HTERT RPE-1 (cell line): ENCODE measurements around the gene ADCY6.

Experiments
- in situ Hi-C: fragments of 300-500 bp; cut with MboI; formaldehyde crosslinking; loops from 4 replicates; pipeline ENCODE4 v1.14.3; 2020; ENCODE audit warnings: low sequenced_read_pairs

The ADCY6 gene

GRCh38 chr12:48816143-48816854, 27.4 kb upstream of the ADCY6 start:
- in situ Hi-C loops, result no loop called here

- in situ Hi-C loops, result no loop called here
These were observed 26.5 kb upstream of the ADCY6 start for GRCh38 chr12:48815126-48816110.

DNA sequence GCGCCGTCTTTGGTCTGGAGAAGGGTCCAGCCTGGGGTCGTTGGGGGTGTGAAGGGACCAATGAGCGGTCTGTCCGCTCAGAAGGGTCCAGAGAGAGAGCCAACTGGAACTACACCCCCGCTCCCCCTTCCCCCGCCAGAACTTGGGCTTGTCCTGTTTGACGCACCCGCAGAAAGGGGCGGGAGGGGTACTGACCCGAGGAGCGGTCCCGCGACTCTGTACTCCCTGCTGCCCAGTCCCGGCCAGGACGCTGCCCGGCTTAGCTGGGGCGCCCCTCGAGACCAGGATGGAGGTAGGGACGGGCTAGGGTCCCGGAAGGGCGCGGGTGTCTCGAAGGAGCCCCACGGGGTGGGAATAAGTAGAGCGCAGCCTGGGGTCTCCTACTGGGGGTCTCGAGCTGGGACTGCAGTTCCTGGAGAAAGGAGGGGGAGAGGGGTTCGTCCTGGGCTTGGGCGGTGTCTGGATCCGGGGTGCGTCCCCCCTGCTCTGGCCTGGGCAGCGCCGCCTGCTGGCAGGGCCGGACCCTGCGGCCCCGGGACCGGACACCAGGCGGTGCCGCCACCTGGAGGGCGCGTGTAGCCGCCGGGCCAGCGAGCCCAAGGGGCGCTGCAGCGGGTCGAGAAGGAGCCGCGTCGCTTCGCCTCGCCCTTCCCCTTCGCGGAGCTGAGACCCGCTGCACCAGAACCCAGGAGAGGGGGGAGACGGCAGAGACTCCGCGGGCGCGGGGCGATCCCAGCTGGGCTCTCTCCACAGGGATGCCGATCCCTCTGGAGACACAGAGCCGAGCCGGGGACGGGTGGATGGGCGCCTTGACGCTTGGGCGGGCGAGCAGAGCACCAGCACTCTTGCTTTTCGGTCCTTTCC, 25.6 kb upstream of the ADCY6 start:
- in situ Hi-C loops, result no loop called here

DNA sequence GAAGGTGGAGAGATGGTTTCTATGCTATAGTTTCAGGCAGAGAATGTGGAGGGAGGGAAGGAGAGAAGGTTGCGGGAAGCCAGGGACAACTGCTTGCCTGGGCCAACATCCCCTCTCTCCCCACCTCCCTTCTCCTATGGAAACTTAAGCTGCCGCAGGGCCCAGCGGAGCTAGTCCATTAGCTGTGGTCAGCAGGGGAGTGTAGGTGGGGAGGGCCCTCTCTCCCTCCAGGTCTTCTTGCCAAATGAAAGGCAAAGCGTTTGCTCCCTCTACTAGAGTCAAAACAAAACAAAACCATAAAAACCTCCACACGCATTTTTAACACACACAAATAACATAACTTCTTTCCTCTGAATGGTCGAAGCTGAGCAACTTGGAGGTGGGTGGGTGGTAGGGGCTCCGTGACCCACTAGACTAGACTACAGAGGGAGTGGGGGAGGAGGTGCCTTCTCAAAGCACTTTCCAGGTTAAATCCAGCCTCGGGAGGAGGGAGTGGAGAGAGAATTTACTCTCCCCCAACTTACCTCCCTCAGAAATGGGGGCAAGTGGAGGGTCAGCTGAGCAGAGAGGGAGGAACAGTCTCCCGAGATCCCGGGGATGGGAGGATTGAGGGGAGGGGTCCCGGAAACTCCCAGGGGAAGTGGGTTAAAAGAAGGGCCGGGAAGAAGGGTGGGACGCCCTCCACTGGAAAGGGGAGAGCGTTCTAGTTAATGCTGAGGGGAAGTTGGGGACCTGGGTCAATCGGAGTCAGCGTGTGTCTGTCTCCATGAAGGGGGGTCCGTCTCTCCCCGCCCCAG, 24.8 kb upstream of the ADCY6 start:
- in situ Hi-C loops, result no loop called here

DNA sequence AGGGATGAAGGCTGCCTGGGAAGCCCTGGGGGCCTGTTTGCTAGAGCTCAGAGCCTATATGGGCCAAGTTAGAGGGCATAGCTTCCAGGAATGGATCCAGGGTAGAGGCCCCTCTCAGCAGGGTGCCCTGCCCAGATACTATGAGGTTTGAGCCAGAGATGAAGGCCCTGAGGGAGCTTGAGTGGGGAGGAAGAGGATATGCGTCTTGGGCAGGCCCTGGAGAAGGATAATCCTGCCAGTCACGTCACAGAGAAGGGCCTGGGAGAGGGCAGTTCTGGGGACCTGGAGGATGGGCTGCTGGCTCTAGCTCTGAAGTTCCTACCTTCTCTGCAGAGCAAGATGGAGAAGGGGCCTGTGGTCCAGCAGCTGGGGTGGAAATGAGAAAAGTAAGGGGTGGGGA, 23.5 kb upstream of the ADCY6 start:
- in situ Hi-C loops, result no loop called here

DNA sequence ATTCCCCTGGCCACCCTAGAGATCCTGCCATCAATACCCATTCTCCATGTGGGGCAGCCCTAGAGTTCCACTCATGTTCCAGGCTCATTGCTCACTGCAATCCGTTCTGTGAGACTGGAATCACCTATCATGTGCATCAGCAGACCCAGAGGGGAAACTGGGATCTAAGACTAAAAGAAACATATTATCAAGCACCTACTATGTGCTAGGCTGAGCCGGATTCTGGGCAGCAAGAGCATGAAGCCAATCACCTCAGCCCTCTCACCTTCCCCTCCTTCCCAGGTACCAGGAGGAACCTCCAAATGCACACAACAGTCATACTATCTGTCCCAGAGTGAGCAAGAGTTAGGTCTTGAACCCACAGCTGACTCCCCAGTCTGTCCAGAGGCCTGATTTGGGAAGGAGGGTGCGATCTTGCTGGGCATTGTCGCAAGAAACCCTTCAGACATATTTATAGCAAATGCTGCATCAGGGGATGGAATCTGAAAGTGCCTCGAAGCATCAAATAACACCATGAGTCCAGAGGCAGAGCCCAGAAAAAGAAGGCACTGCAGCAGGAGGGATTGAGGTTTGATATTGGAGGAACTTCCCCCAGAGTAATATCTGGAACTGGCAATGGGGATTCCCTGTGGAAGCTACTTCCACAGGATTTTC, 22.7 kb upstream of the ADCY6 start:
- in situ Hi-C loops, result no loop called here

DNA sequence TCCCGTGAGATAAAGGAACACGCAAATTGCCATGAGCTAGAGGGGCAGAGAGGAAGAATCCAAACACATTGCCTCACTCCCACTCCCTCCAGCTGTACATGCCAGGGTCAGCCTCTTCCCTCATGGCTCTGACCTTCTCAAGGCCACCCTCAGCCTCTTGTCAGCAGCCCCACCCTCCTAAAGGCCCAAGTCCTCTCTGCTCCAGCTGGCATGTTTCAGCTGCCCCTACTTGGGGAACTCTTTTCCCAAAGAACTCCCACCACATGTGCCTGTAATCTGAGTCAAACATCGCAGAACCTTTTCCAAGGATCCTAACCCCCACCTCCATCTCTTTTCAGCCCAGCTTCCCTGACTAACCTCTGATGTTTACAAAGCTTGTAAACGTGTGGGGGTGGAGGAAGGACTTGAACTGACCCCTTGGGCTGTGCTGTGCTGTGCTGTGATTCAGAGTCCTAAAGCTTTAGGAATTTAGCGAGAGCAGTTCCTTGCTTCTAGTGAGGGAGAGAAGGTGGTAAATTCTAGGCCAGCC, 22.1 kb upstream of the ADCY6 start:
- in situ Hi-C loops, result no loop called here

GRCh38 chr12:48807981-48808380, 19.1 kb upstream of the ADCY6 start:
- in situ Hi-C loops, result no loop called here

DNA sequence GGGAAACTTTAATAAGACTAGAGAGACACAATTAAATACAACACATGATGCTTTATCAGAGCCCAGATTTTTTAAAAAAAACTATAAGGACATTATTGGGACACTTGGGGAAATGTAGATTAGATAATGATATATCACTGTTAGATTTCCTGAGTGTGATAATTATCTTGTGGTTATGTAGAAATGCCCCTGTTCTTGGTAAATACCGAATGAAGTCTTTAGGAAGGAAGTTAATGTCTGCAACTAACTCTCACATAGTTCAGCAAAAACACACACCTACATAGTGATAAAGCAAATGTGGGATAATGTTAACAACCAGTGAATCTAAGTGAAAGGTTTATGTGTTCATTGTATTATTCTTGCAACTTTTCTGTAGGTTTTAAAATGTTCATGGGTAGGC, 14.8 kb upstream of the ADCY6 start:
- in situ Hi-C loops, result no loop called here

DNA sequence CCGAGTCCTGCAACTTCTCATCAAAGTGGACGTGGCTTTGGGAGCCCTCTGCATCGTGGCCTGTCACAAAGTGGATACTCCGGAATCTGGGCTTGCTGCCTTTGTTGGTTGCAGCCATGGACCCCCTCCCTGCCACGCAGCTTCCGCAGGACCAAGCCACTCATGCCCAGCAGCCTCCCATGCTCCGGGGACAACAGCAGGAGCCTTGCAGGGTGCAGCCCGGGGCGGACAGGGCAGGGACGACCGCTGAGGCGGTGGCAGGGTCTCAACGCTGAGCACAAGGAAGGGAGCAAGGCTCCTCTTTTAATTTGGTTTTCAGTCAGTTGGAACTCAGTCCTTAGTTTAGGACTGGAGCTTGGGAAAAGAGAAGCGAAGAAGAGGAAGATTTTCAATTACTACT, 12.1 kb upstream of the ADCY6 start:
- in situ Hi-C loops, result no loop called here

DNA sequence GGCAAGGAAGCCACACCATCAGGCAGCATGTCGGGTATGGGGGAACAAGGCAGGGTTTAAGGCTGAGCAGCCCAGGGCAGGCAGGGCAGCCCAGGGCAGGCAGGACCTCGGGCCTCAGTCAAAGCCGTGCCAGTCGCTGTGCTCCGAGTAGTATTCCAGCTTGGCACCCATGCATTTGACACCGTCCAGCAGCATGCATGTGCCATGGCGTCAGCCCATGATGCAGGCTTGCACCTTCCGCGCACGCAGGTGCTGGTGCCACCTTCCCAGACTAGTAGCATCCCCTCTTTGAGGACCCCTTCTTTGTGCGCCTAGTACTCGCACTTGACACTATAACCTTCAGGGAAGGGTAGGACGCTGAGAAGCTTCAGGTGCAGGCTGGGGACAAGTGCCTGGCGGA, 11.6 kb upstream of the ADCY6 start:
- in situ Hi-C loops, result no loop called here

DNA sequence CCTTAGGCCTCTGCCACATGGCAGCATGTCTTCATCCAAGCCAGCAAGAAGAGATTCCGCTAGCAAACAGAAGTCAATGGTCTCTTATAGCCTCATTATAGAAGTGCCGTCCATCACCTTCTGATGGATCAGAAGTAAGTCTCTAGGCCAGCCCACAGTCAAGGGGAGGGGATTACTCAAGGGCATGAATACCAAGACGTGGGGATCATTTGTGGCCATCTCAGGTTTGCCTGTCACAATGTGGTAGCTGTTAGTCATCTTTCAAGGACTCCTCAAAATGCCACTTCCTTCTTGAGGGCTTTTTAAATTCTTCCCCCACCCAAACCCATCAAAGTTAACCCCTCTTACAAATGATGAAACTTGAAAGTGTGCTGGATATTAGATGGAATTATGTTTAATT, 8.1 kb upstream of the ADCY6 start:
- in situ Hi-C loops, result no loop called here

- in situ Hi-C loops, result no loop called here
These were observed 6.9 kb upstream of the ADCY6 start for GRCh38 chr12:48795550-48796455.

DNA sequence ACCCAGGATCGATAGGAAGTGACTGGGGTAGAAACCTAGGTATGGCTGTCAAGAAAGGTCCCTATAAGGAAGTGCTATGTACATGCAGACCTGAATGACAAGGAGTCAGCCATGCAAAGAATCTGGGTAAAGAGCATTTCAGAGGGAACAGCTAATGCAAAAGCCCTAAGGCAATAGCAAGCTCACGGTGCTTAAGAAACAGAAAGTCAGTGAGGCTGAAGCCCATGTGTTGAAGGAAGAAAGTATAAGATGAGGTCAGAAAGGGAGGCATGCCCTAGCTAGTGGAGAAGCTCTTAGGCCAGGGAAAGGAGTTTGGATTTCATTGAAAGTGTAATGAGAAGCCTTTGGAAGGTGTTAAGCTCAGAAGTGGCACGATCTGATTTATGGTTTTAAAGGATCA, 6.0 kb upstream of the ADCY6 start:
- in situ Hi-C loops, result no loop called here

DNA sequence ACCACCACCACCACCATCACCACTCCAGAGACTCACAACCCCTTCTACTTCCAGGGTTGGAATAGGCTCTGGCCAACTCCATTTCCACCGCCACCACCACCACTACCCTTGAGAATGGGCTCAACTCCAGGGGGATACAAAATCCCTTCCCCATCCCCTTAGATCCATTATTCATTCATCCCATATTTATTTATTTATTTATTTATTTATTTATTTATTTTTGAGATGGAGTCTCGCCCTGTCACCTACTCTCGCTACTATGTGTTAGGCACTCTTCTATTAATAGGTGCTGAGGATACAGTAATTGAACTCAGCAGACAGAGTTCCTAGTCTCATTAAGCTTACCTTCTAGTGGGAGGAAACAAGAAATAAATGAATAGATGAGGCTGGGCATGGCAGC, 4.8 kb upstream of the ADCY6 start:
- in situ Hi-C loops, result no loop called here

DNA sequence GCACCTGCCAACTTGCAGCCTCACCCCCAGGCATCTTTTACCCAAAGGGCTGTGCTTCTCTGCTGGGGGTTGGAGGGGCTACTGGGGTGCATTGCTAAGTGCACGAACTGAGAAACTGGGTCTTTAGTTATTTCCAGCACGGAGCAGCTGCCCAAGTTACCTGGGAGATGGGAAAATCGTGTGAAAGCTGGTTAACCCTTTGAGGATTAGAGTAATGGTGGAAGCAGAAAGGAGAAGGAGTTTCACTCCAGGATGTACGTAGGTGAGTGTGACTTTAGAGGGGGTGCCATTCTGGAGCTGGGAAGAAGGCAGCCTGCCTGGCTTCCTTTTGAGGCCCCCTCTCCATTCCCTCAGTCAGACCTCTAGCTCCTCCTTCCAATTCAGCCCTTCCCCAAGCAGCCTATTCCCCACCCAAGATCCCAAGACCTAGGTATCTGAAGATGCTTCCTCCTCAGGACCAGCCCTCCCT, 1.0 kb upstream of the ADCY6 start:
- in situ Hi-C loops, result no loop called here

GRCh38 chr12:48788524-48788853, 400 bp downstream of the ADCY6 start:
- in situ Hi-C loops, result no loop called here

DNA sequence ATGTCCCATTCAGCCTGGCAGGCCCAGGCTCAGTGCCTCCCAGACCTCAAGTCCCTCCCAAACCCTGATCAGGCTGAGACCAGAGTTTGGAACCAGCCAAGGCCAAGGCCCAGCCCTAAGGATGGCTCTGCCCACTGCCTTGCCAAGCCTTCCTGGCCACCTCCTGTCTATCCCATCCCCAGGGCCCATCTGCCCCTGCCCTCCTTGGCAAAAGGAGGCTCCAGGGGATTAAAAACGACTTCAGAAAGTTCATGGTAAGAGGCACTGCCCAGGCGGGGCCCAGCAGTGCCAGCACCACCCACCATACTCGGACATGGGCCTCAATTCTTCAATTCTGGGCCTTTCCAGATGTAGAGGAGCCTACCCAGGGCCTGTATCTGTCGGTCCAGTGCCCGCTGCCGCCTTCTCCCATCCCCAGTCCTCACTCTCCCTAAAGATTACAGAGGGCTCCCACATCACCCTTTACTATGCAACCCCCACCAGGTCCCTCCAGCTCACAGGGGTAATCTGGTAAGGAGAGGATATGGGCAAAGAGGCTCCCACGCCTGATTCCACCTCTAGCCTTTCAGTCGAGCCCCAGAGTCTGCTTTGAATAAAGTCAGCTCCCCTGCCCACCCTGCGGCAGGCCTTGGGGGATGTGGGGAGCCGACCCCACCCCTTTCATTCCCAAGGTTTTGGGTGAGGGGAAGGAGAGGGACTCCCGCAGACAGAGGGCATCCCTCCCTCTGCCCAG, 932 bp downstream of the ADCY6 start:
- in situ Hi-C loops, result no loop called here
